HG03139 (cell line): ENCODE results near the gene SP140L.
"Not testable (repeated sequence)": the region's sequence is repeated elsewhere in the genome, so short reads cannot be mapped to it uniquely, and the experiment has no call there.

Source experiments
- ATAC-seq: cut with Tn5 transposase; IDR thresholded peaks from one replicate; pipeline ENCODE4 v1.9.1; 2021; ENCODE audit not compliant: unreplicated experiment

Gene SP140L

DNA sequence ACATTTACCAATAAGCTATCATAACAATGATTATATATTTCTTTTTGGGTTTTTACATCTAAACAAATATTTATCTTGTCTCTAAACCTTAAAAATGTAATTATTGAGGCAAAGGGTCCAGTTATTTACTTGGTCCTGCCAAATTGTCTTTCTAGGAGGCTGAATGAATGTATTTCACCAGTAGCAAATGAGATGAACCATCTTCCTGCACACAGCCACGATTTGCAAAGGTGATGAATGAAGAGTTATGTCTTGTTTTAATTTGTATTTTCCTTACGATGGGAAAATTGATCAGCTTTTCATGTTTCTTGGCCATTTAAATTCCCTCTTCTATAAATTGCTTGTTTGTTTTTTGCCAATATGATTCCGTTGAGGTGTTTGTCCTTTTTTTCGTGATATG is 90.4 kb downstream of the SP140L start:
- no peak for ATAC-seq

DNA sequence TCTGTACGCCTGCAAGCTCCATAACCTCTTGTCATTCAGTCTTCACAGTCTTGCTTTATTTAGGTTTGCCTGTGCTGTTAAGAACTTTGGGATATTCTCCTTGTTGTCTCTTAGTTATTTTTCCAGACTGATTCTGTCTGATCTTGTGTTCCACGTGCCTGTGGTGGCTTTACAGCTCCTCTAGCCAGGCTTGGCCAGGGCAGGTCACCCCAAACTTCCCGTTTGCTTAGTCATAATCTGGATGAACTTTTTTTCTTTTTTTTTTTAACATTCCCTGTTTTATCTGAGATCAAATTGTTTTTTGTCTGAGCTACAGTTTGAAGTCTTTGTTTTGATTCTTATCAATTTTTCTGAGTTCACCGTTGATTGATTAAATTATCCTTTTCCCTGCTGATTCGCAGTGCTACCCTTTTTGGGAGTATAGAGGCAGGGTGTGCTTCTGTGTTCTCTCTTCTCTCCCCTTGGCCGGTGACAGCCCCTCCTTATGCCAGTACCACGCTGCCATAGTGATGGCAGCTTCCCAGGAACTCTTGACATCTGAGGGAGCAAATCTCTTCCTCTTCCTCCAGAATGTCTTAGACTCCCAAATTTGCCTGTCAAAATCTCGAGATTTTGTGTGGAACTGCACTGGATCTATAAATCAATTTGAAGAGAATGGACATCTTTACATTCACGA is 91.5 kb downstream of the SP140L start:
- ATAC-seq: no peak

DNA sequence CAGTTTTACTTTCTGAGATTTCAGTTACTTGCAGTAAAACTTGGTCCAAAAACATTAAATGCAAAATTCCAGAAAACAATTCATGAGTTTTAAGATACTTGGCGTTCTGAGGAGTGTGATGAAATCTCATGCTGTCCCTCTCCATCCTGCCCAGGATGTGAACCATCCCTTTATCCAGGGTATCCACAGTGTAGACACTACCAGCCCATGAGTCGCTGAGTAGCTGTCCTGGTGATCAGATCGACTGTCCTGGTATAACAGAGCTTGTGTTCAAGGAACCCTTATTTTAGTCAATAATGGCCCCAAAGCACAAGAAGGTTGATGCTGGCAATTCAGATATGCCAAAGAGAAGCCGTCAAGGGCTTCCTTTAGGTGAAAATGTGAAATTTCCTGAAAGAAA is 92.2 kb downstream of the SP140L start:
- ATAC-seq: no peak

DNA sequence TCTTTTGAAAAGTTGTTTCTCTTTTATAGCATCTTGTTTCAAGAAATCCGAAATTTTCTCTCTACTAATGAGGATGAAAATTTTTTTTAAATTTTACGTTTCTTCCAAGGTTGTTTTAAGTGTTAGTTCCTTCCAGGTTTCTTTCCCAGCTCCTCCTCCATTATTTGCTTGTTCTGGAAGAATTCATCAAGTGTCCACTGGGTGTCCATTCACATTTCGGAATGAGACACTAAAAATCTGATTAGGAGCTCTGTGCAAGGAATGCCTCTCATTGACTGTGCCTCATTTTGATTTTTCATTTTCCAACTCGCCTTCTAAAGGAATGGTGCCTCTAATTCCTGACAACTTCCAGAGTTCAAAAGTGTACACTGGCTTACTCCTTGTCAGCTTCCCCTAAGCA is 95.2 kb downstream of the SP140L start:
- ATAC-seq: no peak

DNA sequence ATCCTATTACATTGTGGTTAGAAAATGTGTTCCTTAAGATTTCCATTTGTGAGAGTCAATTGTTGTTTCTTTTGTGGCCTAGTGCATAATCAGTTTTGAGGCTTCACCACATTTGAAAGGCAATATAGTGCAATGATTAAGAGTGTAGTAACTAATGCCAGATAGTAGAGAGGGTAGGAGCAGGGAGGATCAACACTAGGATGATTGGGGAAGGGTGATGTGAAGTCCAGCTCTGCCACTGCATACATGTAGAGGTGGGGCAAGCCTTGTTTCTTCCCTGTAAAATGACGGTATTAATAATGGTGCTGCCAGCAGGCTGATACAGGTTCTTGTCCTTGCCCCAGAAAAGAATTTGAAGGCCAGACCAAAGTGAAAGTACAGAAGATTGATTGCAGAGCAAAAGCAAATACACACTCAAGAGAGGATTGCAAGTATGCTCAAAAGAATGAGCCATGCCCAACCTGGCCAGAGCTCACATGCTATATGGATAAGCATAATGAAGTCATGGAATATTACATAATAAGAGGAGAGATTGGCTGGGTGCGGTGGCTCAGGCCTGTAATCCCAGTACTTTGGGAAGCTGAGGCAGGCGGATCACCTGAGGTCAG is 97.0 kb downstream of the SP140L start:
- ATAC-seq: no peak

DNA sequence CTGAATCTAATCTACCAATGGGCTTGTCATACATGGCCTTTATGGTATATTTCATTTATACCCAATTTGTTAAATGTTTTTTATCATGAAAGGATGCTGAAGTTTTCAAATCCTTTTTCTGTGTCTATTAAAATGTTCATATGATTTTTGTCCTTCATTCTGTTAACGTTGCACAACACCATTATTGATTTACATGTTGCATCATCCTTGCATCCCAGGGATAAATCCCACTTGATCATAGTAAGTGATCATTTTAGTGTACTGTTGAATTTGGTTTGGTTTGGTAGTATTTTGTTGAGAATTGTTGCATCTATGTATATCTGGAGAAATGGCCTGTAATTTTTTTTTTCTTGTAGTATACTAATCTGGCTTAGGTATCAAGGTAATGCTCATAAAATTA is 98.4 kb downstream of the SP140L start:
- ATAC-seq: no peak

DNA sequence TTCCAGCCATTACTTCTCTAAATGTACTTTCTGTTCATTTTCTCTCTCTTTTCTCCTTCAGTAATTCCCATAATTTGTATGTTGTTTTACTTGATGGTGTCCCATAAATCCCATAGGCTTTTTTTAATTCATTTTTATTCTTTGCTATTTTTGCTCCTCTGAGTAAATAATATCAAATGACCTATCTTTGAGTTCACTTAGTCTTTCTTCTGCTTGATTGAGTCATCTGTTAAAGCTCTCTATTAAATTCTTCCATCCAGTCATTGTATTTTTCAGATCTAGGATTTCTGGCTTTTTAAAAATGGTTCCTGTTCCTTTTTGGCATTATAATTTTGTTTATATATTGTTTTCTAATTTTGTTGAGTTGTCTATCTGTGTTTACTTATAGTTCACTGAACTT is 102.5 kb downstream of the SP140L start:
- ATAC-seq: no peak

DNA sequence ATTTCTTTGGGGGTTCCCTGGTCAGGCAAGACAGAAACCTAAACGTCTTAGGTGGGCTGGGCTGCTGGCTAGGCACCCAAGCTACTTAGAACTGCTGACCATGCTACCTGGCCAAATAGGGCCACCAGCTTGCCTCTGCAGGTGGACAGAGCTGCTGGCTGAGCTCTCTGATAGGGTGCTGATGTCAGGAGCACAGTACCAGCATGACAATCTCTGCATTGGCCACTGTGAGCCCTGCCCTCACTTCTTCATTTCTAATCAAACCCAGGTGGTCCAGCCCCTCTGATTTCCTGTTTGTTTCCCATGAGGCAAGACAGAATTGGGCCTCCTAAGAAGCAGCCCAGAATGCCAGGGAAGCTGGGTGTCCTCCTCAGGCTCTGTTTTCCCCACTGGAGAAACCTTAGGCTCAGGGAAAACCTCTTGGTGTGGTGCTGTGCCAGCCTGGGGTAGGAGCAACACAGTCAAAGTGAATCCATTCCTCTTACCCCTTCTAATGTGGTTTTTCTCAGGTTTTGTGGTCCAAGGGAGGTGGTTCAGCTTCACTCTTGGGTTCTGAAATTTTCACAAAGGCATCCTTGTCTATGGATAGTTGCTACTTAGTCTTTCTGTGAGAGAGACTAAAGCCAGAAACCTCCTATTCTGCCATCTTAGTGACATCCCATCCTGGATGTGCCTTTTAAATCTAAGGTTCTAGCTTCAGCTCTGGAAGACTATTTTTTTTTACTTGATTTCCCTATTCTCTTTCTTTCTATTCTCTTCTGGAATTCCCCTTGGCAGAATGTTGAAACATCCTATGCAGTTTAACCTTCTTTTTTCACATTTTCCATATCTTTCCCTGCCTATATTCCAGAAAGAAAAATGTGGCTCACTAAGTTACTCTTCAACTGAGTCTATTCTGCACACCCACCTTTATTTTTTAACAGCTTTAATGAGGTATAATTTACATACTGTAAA is 104.2 kb downstream of the SP140L start:
- ATAC-seq: no peak

DNA sequence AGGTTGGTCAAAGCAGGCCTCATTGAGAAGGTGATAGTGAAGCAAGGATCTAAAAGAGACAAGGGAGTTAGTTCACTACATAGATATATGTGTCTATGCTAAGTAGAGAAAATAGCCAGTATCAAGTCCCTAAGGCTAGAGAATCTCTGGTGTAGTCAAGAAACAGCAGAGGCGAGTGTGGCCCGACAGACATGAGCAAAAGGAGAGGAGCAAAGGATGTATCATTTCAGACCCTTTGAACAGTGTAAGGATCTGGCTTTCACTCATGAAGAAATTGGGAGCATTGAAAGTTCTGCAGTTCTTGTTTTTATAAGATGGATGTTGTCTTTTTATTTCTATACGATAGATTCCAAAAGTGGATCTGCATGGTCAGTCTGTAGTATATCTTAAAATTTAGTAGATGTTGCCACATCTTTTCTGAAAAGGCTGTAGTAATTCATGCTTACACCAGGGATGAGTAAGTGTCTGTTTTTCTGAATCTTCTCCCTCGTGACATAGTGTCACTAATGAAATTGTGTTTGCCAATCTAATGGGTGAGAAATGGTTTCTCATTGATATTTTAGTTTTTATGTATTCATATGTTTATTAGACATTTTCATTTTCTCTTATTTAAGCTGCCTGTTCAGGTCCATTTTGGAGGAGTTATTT is 107.8 kb downstream of the SP140L start:
- no peak for ATAC-seq

DNA sequence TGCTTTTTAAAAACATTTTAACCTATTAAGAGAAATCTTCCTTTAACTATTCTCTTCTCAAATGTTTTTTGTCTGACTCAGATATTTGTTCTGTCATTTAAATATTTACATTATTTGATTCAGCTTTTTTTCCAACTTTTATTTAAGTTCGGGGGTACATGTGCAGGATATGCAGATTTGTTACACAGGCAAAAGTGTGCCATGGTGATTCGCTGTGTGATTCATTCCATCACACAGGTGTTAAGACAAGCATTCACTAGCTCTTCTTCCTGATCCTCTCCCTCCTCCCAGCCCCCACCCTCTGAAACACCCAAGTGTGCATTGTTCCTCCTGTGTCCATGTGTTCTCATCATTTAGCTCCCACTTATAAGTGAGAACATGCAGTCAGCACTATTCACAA is 108.4 kb downstream of the SP140L start:
- ATAC-seq: no peak

DNA sequence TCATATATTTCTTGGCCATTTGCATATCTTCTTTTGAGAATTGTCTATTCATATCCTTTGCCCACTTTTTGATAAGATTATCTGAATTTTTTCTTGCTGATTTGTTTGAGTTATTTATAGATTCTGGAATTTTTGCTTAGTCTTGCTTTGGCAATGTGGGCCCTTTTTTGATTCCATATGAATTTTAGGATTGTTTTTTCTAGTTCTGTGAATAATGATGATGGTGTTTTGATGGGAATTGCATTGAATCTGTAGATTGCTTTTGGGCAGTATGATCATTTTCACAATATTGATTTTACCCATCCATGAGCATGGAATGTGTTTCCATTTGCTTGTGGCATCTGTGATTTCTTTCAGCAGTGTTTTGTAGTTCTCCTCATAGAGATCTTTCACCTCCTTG is 112.1 kb downstream of the SP140L start:
- not testable (repeated sequence) for ATAC-seq

DNA sequence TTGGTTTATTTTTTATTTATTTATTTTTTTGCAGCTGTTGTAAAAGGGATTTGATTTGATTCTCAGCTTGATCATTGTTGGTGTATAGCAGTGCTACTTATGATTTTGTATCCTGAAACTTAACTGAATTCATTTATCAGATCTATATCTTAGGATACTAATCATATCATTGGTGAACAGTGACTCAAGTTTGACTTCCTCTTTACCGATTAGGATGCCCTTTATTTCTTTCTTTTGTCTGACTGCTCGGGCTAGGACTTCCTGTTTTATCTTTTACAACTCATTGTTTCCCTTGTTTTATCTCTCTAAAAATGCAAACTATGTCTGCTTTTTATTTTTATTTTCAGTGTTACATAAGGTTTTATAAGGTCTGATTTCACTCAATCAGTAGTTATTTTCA is 112.6 kb downstream of the SP140L start:
- ATAC-seq: no peak

DNA sequence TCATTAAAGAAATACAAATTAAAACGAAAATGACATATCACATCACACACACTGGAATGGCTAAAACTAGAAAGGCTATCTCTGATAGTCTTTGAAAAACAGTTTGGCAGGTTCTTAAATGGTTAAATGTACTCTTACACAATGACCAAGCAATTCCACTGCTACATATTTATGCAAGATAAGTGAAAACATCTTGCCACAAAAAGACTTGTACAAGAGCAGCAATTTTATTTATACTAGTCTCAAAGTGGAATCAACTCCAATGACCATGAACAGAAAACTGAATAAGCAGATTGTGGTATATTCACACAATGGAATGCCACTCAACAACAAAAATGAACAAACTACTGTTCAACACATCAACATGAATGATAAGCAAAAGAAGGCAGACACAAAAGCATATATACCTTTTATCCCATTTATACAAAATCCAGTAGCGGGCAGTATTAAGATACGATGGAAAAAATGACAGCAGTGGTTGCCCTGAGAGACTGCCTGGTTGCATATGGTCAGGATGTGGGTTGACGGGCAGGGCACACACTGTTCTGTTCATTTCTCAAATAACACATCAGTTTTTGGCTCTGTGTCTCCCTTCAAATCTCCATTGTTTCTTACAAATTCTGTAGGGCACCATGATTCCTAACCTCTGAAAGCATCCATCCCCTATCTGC is 114.4 kb downstream of the SP140L start:
- ATAC-seq: peak; percentile 59

DNA sequence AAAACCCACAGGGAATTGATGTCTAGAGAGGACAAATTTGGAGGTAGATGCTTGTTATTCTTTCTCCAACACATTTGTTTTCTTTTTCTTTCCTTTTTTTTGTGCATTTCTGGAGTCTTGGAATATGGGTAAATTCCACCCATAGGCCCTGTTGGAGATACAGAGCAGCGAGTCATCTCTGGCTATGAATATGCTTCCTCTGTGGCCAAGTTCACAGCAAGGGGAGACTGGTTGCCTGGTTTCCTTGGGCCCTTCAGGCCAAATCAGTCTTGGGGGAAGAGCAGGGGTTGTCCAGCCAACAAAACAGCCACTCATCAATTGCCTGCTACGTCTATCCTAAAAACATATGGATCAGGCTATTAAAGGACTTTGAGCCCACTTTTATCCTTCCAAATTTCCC is 116.5 kb downstream of the SP140L start:
- no peak for ATAC-seq

DNA sequence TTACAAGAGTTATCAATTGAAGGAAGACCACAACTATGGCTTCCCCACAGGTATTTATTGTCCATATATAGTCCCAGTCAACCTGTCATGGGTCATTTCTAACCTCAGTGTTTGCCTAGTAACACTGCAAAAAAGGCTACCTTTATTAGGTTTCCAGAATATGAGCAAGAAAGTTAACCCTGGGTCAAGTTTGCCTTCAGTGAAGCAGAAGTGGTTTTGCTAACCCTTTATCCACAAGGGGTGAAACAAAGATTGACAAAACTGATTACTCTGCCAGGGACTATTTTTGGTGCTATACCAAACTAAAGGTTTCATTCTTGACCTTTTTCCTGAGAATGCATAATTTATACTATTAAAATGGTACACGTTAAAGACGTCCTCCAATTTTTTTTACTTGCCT is 117.8 kb downstream of the SP140L start:
- no peak for ATAC-seq

DNA sequence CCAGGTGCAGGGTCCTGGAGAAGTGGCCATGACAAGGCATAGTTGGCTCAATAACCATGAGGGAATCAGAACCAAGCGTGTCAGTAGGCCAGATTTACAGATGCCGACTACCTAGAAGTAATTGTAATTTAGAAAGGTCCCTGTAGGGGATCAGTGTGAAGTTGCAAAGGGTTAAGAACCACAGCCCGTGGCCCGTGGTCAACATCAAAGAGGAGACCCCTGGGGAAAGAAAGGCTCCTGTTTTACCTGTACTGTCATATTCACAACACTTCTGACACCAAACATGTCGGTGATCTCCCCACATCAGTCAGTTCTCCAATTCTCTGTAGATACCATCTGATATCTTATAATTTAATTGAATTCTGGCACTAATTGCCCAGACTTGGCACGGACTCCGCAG is 120.0 kb downstream of the SP140L start:
- ATAC-seq: no peak

DNA sequence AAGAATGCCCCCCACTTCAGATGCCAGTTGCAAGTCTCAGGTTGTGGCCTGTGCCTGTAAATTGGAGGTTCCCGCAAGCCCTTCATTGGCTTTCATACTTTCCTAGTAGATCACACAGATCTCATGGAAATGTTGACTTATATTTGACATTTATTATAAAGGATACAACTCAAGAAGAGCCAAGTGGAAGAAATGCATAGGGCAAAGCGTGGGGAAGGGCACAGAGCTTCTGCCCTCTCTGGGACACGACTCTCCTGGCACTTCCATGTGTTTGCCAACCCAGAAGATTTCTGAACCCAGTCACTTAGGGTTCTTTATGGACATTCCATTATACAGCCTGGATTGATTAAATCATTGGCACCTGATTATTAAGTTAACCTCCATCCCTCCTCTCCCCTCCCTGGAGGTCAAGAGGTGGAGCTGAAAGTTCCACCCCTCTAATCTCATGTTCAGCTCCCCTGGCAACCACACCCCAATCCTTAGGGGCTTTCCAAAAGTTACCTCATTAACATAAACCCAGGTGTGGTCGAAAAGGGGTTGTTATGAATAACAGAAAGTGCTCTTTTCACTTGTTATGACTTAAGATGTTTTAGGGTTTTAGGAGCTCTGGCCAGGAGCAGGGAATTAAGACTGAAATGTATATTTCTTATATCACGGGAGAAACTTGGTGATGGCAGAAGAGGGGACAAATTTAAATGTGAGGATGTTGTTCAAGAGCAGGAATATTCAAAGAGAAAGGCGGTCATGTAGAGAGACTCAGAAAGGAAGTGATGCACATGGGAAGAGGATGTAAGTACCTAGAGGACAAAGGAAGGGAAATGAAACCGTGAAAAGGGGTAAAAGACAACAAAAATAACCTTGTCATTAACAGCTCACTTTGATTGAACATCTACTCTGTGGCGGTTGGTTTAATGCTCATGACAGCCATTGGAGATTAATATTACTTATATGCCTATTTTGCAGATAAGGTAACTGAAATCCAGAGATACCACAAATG is 120.8 kb downstream of the SP140L start:
- peak; percentile 63 for ATAC-seq

DNA sequence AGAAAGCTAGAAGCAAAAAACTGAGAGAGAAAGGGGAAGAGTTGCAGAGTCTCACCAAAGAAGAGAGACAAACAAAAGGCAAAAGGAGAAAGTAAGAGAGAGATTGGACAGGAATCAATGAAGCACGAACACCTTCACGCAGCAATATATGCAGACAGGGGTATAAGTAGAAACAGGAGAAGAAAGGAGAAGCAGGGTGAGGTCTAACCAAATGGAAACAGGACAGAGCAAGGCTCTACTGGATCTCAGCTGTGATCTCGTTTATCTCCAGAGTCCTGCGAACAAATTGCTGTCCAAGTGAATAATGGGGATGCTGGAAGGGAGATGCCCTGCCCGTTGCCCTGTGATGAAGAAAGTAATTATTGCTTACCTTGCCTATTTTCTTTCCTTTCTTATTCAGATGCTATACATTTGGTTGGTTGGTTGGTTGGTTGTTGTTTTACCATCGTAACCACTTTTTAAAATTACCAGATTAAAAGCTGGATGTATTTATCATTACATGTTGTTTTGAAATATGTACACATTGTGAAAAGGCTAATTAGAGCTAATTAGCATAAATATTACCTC is 123.0 kb downstream of the SP140L start:
- no peak for ATAC-seq

DNA sequence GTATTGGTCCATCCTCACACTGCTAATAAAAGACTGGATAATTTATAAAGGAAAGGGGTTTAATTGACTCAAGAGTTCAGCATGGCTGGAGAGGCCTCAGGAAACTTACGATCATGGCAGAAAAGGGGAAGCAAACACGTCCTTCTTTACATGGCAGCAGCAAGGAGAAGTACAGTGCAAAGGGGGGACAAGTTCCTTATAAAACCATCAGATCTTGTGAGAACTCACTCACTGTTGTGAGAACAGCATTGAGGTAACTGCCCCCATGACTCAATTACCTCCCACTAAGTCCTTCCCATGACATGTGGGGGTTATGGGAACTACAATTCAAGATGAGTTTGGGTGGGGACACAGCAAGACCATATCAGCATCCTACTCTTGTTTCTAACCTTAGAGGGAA is 126.0 kb downstream of the SP140L start:
- ATAC-seq: no peak
